BJ (cell line): ENCODE data around the gene MTSS2. TPM values are rescaled to one million over a fixed set of nuclear protein-coding genes. Genes with fewer than 3 reads are reported as not detected.

Experiments used
- CTCF ChIA-PET: fragments of 350-600 bp; formaldehyde crosslinking; extraction: SDS; loops from one replicate; lab custom pipeline; 2021; ENCODE audit warnings: antibody characterized with exemption, inconsistent platforms; lab: Yijun Ruan, JAX
- POLR2A ChIA-PET: fragments of 300-600 bp; sonication (Branson Sonifier 250); formaldehyde crosslinking; extraction: SDS; loops from one replicate; lab custom pipeline; 2021; ENCODE audit warnings: antibody characterized with exemption; lab: Charles Lee
- DNase-seq: peaks from one replicate; pipeline ENCODE4 v3.0.0-alpha.2; 2011; ENCODE audit warnings: low read depth
- H3K27me3 ChIP-seq: 2 replicates; pipeline ENCODE4 v1.6.0; 2011; ENCODE audit warnings: low read length; ENCODE audit not compliant: control insufficient read depth, insufficient read depth
- H3K36me3 ChIP-seq: 2 replicates; pipeline ENCODE4 v1.5.1; 2011; ENCODE audit warnings: low read length; ENCODE audit not compliant: control insufficient read depth, insufficient read depth
- H3K4me3 ChIP-seq: 2 replicates; pipeline ENCODE4 v1.5.1; 2011; ENCODE audit warnings: low read depth, mild to moderate bottlenecking, control low read depth, low read length
- CTCF ChIP-seq: IDR thresholded peaks from 2 replicates; pipeline ENCODE4 v1.5.1; 2011; ENCODE audit warnings: low read depth, mild to moderate bottlenecking, control low read depth, inconsistent platforms, low read length, moderate library complexity; ENCODE audit not compliant: insufficient read depth
- polyA plus RNA-seq: library from polyadenylated mRNA; depleted of rRNA; stranded (reverse); fragments of >200 nt; gene quantifications from 2 replicates; pipeline ENCODE4 v1.2.3, GENCODE V29; 2011

Gene MTSS2
- polyA plus RNA-seq, 1 experiment, result 170 TPM

GRCh38 chr16:70658921-70659320, 26.9 kb downstream of the MTSS2 start:
- Histone ChIP-seq H3K27me3 (no peaks in the 10 kb centered on the region), H3K4me3 (no peak overlapping the region), H3K36me3 (peaks cover 22% of the 10 kb centered on the region)
- CTCF ChIA-PET, result interaction anchor here (0.8 to 2.2 kb wide), 4 partner anchors 106 to 289 kb away, joined by 3 to 21 read pairs (median 4); no protein-coding TSS in a partner anchor
- TF ChIP-seq CTCF, result no peak
- no peak for DNase-seq
- POLR2A ChIA-PET, result no interaction called here

GRCh38 chr16:70657956-70658355, 27.9 kb downstream of the MTSS2 start:
- CTCF ChIA-PET, result interaction anchor here (1.4 kb wide), 1 partner anchor 288 kb away, joined by 4 read pairs; no protein-coding TSS in a partner anchor
- DNase-seq, result no peak
- H3K27me3 ChIP-seq, result no peaks in the 10 kb centered on the region
- H3K4me3 ChIP-seq, result no peak overlapping the region
- POLR2A ChIA-PET, result no interaction called here
- peaks cover 14% of the 10 kb centered on the region for H3K36me3 ChIP-seq
- no peak for TF ChIP-seq CTCF

- CTCF ChIA-PET, result interaction anchor here (5.8 kb wide), 1 partner anchor 113 kb away, joined by 63 read pairs; no protein-coding TSS in a partner anchor
These were observed 29.1 kb downstream of the MTSS2 start for GRCh38 chr16:70656712-70657263.

GRCh38 chr16:70656065-70656711, 29.7 kb downstream of the MTSS2 start:
- TF ChIP-seq CTCF, result no peak
- DNase-seq, result no peak
- ChIA-PET POLR2A (no interaction called here), CTCF (interaction anchor here (0.7 to 5.8 kb wide), 3 partner anchors 113 to 286 kb away, joined by 3 to 63 read pairs (median 5); no protein-coding TSS in a partner anchor)
- no peak overlapping the region for H3K4me3 ChIP-seq
- no peaks in the 10 kb centered on the region for H3K27me3 ChIP-seq
- no peaks in the 10 kb centered on the region for H3K36me3 ChIP-seq

More at GRCh38 chr16:70656712-70657263, 29.1 kb downstream of the MTSS2 start:
- H3K27me3 ChIP-seq, result no peaks in the 10 kb centered on the region
- POLR2A ChIA-PET, result no interaction called here
- peaks cover 4% of the 10 kb centered on the region; the same call in 1 of the 2 replicates for H3K36me3 ChIP-seq
- no peak overlapping the region for H3K4me3 ChIP-seq
- no peak for DNase-seq
- TF ChIP-seq CTCF, result no peak
